Endothelial cell of umbilical vein (primary cell): ENCODE results near the gene WDR11. TPM values are rescaled to one million over a fixed set of nuclear protein-coding genes. Genes with fewer than 3 reads are reported as not detected.
"Not testable (repeated sequence)": the region's sequence is repeated elsewhere in the genome, so short reads cannot be mapped to it uniquely, and the experiment has no call there.

Experiments used
- BruUV-seq: library from RNA; stranded (reverse); fragments of 400-500 nt; replicated peaks from 2 replicates; lab custom pipeline; 2021; lab: Mats Ljungman, UMichigan
- CTCF ChIA-PET: fragments of 300-600, 350-600 bp; sonication (Branson Sonifier 250); formaldehyde crosslinking; loops from one replicate; lab custom pipeline; 2021; ENCODE audit warnings: antibody characterized with exemption, inconsistent platforms; lab: Charles Lee
- POLR2A ChIA-PET: fragments of 300-600, 350-600 bp; sonication (Branson Sonifier 250); formaldehyde crosslinking; loops from one replicate; lab custom pipeline; 2021; ENCODE audit warnings: antibody characterized with exemption, inconsistent platforms; lab: Charles Lee
- DNase-seq: peaks from one replicate; pipeline ENCODE4 v3.0.0-alpha.2; 2011; ENCODE audit warnings: low read depth, low spot score
- FAIRE-seq: peaks from 2 replicates; lab custom pipeline; 2011; peaks lifted over from hg19 to GRCh38; lab: Jason Lieb, UNC
- H2AFZ ChIP-seq: 2 replicates; pipeline ENCODE4 v1.6.0; 2012; ENCODE audit warnings: low read depth, low read length, control low read depth, inconsistent platforms
- H3K27ac ChIP-seq: 2 replicates; pipeline ENCODE4 v1.5.1; 2011; ENCODE audit warnings: low read depth, mild to moderate bottlenecking, control low read depth, low read length, moderate library complexity; ENCODE audit not compliant: insufficient read depth
- H3K27me3 ChIP-seq, 2 experiments: 2 replicates each; pipeline versions ENCODE4 v1.6.0 to v1.6.1; 2011; ENCODE audit warnings: low read length in 2 of 2, mixed read lengths in 1 of 2; ENCODE audit not compliant: control insufficient read depth in 2 of 2, insufficient read depth in 2 of 2
- H3K36me3 ChIP-seq, 2 experiments: 2 replicates in 1 of 2; 3 replicates in 1 of 2; pipeline ENCODE4 v1.5.1; 2011; ENCODE audit warnings: low read length in 2 of 2, mild to moderate bottlenecking in 1 of 2, moderate library complexity in 1 of 2; ENCODE audit not compliant: control insufficient read depth in 2 of 2, insufficient read depth in 2 of 2; ENCODE audit errors: extremely low read depth in 1 of 2
- H3K4me1 ChIP-seq: 3 replicates; pipeline ENCODE4 v1.5.1; 2011; ENCODE audit warnings: mild to moderate bottlenecking, low read length; ENCODE audit not compliant: control insufficient read depth, insufficient read depth; ENCODE audit errors: extremely low read depth
- H3K4me2 ChIP-seq: 2 replicates; pipeline ENCODE4 v1.6.1; 2011; ENCODE audit warnings: low read length, control low read depth, mixed read lengths; ENCODE audit not compliant: insufficient read depth
- H3K4me3 ChIP-seq, 3 experiments: fragments of 200-600 bp in 1 of 3; sonication (generic), shearing (Covaris generic) in 1 of 3; replicated peaks in 1 of 3; 2 replicates each; pipeline ENCODE4 v1.5.1; 2011 to 2016; ENCODE audit warnings: control low read depth in 3 of 3, low read length in 3 of 3, mild to moderate bottlenecking in 2 of 3, inconsistent platforms in 1 of 3, low read depth in 1 of 3, moderate library complexity in 1 of 3; ENCODE audit not compliant: insufficient read depth in 1 of 3
- H3K79me2 ChIP-seq: 2 replicates; pipeline ENCODE4 v1.6.0; 2012; ENCODE audit warnings: low read length, inconsistent platforms; ENCODE audit not compliant: control insufficient read depth, insufficient read depth
- H3K9ac ChIP-seq: replicated peaks from 2 replicates; pipeline ENCODE3; 2011; ENCODE audit warnings: low read length, control low read depth; ENCODE audit not compliant: insufficient read depth; ENCODE audit errors: extremely low read depth
- H3K9me1 ChIP-seq: replicated peaks from 3 replicates; pipeline ENCODE4 v1.6.0; 2011; ENCODE audit warnings: mild to moderate bottlenecking, low read length; ENCODE audit not compliant: control insufficient read depth, insufficient read depth; ENCODE audit errors: extremely low read depth
- H3K9me3 ChIP-seq: replicated peaks from 2 replicates; pipeline ENCODE4 v1.5.1; 2012; ENCODE audit warnings: low read length, inconsistent platforms; ENCODE audit not compliant: control insufficient read depth, insufficient read depth
- H4K20me1 ChIP-seq: replicated peaks from 2 replicates; pipeline ENCODE3; 2011; ENCODE audit warnings: mild to moderate bottlenecking, low read length; ENCODE audit not compliant: control insufficient read depth, insufficient read depth; ENCODE audit errors: extremely low read depth
- FOS ChIP-seq: IDR thresholded peaks from 2 replicates; pipeline ENCODE4 v1.6.1; 2011; ENCODE audit warnings: mild to moderate bottlenecking, low read length, moderate library complexity, borderline replicate concordance; ENCODE audit not compliant: insufficient read depth
- GATA2 ChIP-seq: IDR thresholded peaks from 2 replicates; pipeline ENCODE4 v1.7.0; 2011; ENCODE audit warnings: low read depth, mild to moderate bottlenecking, moderate library complexity, mixed read lengths, low read length; ENCODE audit not compliant: insufficient read length, insufficient read depth
- MYC ChIP-seq: IDR thresholded peaks from one replicate; pipeline ENCODE4 v1.6.1; 2011; ENCODE audit warnings: mild to moderate bottlenecking, low read depth, low read length
- POLR2A ChIP-seq: IDR thresholded peaks from 2 replicates; pipeline ENCODE4 v1.6.1; 2012; ENCODE audit warnings: low read depth, mild to moderate bottlenecking, control low read depth, low read length
- POLR2AphosphoS5 ChIP-seq: IDR thresholded peaks from 2 replicates; pipeline ENCODE4 v1.6.1; 2012; ENCODE audit warnings: low read depth, mild to moderate bottlenecking, control low read depth, low read length, moderate library complexity; ENCODE audit not compliant: insufficient read depth
- dilution Hi-C: fragments of 300-500 bp; cut with MboI; formaldehyde crosslinking; loops from one replicate; pipeline ENCODE4 v1.15.0; 2019; ENCODE audit warnings: low sequenced_read_pairs; ENCODE audit not compliant: extremely low pct_ligation_motif_present
- intact Hi-C: fragments of 100-400 bp; cut with micrococcal nuclease; formaldehyde crosslinking; loops from one replicate; pipeline ENCODE4 v1.10.0; 2022
- polyA plus RNA-seq, 4 experiments: library from polyadenylated mRNA; depleted of rRNA in 3 of 4; stranded (reverse) in 3 of 4; unstranded in 1 of 4; fragments of >200 nt; gene quantifications; 2 replicates each; pipeline versions ENCODE4 v1.2.1 to v1.2.3, GENCODE V29; 2011 to 2012; ENCODE audit warnings: missing spikeins in 1 of 4
- total RNA-seq: library from RNA; stranded (reverse); gene quantifications from 2 replicates; pipeline ENCODE4 v1.2.3, GENCODE V29; 2021
- TF ChIP-seq, protein P1 (sequence below): IDR thresholded peaks from 2 replicates; pipeline ENCODE4 v1.6.1; 2011; ENCODE audit not compliant: insufficient read depth, insufficient read length

WDR11 gene
- total and polyA plus RNA-seq, 2 donors (not counting 3 experiments of a cell fraction or from before 2014, with no cell fraction given): 63.6 to 73.9 TPM

DNA sequence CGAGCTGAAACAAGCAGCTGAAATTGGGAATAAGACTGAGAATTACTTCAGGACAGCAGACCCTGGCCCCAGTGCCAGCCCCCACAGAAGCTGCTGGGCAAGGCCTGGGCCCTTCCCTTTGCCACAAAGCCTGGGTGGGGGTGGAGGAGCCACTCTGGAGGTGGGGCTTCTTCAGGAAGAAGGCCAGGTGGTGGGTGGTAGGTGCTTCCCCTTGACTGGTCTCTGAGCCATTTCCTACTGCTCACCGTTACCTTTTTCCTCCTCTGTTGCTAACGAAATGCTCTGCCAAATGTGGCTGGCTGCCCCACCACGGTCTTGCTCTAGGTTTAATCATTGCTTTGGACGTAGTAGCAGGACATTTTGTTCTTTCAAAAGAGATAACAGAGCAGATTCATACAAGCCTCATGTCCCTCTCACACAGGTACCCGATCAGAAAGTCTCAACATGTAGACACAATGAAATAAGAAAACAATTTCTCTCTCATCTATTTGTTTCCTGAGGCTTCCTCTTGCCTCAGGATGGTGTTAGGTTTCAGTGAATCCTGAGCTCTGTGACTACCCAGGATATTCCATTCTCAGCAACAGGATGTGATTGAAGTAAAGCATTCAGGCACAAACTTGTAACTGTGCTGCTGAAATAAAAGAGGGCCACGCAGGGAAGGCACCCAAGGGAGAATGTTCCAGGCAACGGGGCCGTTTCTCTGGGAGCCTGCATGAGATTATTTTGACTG is 66.5 kb downstream of the WDR11 start:
- H3K4me1 ChIP-seq: no peaks in the 10 kb centered on the region
- H4K20me1 ChIP-seq: no peaks in the 10 kb centered on the region
- no peaks in the 10 kb centered on the region for H3K36me3 ChIP-seq
- no peak overlapping the region for H3K4me3 ChIP-seq
- BruUV-seq: no TSS peak
- intact Hi-C loops (no loop called here), dilution Hi-C loops (no loop called here)
- POLR2A ChIA-PET: no interaction called here
- no peak overlapping the region for H2AFZ ChIP-seq
- CTCF ChIA-PET: interaction anchor here (0.7 to 1.3 kb wide), 2 partner anchors 31 to 494 kb away, joined by 3 to 4 read pairs; no protein-coding TSS in a partner anchor
- H3K9me3 ChIP-seq: no peaks in the 10 kb centered on the region
- H3K9me1 ChIP-seq: no peaks in the 10 kb centered on the region
- no peak for DNase-seq
- H3K27me3 ChIP-seq: no peaks in the 10 kb centered on the region
- no peak for FAIRE-seq
- H3K79me2 ChIP-seq: no peaks in the 10 kb centered on the region
- no peak overlapping the region for H3K27ac ChIP-seq
- no peak overlapping the region for H3K4me2 ChIP-seq
- H3K9ac ChIP-seq: no peak overlapping the region
- TF ChIP-seq FOS: no peak
- no peak for TF ChIP-seq POLR2A
- no peak for TF ChIP-seq GATA2
- no peak for TF ChIP-seq POLR2AphosphoS5
- TF ChIP-seq MYC: no peak
- TF ChIP-seq, protein P1, sequence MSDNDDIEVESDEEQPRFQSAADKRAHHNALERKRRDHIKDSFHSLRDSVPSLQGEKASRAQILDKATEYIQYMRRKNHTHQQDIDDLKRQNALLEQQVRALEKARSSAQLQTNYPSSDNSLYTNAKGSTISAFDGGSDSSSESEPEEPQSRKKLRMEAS: no peak

DNA sequence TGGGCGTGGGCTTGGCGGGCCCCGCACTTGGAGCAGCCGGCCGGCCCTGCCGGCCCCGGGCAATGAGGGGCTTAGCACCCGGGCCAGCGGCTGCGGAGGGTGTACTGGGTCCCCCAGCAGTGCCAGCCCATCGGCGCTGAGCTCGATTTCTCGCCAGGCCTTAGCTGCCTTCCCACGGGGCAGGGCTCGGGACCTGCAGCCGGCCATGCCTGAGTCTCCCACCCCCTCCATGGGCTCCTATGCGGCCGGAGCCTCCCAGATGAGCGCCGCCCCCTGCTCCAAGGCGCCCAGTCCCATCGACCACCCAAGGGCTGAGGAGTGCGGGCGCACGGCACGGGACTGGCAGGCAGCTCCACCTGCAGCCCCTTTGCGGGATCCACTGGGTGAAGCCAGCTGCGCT is 72.7 kb downstream of the WDR11 start:
- H3K79me2 ChIP-seq, POLR2A ChIA-PET, H3K4me2 ChIP-seq, H3K27ac ChIP-seq, H3K4me3 ChIP-seq, FAIRE-seq, CTCF ChIA-PET, H3K36me3 ChIP-seq, H3K27me3 ChIP-seq, dilution Hi-C loops, H3K9me3 ChIP-seq, H3K9ac ChIP-seq, intact Hi-C loops, H3K4me1 ChIP-seq, BruUV-seq, DNase-seq, H2AFZ ChIP-seq, H3K9me1 ChIP-seq, H4K20me1 ChIP-seq: not testable (repeated sequence)
